Adrenal gland (tissue), 5 donors: Measurements from ENCODE around the gene ALG2.

Experiments used
- CTCF ChIP-seq, 6 experiments: fragments of 450-650 bp in 4 of 6; fragments of 200-600 bp in 2 of 6; sonication (generic) in 1 of 6; IDR thresholded peaks; 1 replicate in 5 of 6; 2 replicates in 1 of 6; pipeline versions ENCODE4 v1.5.1 to v1.8.0; 2016 to 2021; ENCODE audit warnings: antibody characterized with exemption in 6 of 6, mild to moderate bottlenecking in 2 of 6, moderate library complexity in 1 of 6
- POLR2A ChIP-seq, 2 donors: fragments of 450-650 bp; IDR thresholded peaks; one replicate each; pipeline ENCODE4 v1.6.1; 2017; ENCODE audit warnings: antibody characterized with exemption in 2 of 2, mild to moderate bottlenecking in 2 of 2, moderate library complexity in 1 of 2
- donor health status: DM: no; HTN: no; CAD: no.

- TF ChIP-seq CTCF (IDR thresholded peaks at IDR 0.05) (no peak), POLR2A (IDR thresholded peaks at IDR 0.05) (no peak)
Measured at GRCh38 chr9:99234618-99235017, 12.9 kb upstream of the ALG2 start.
